Endothelial cell (in vitro differentiated cells): ENCODE data around the gene RPH3AL. TPM values are rescaled to one million over a fixed set of nuclear protein-coding genes. Genes with fewer than 3 reads are reported as not detected.

Source experiments
- DNase-seq: peaks from one replicate; pipeline ENCODE4 v3.0.0; 2021; ENCODE audit warnings: low spot score
- H3K27ac Mint-ChIP-seq: one replicate; pipeline ENCODE4 v1.8.0; 2021; ENCODE audit warnings: mixed read lengths, inconsistent platforms; ENCODE audit not compliant: unreplicated experiment
- H3K27me3 Mint-ChIP-seq: one replicate; pipeline ENCODE4 v1.8.0; 2021; ENCODE audit warnings: mild to moderate bottlenecking, moderate library complexity, mixed read lengths, inconsistent platforms; ENCODE audit not compliant: unreplicated experiment
- H3K36me3 Mint-ChIP-seq: one replicate; pipeline ENCODE4 v1.8.0; 2021; ENCODE audit warnings: mild to moderate bottlenecking, low read depth, mixed read lengths, inconsistent platforms; ENCODE audit not compliant: unreplicated experiment
- H3K4me1 Mint-ChIP-seq: one replicate; pipeline ENCODE4 v1.8.0; 2021; ENCODE audit warnings: mild to moderate bottlenecking, mixed read lengths, inconsistent platforms; ENCODE audit not compliant: unreplicated experiment
- H3K4me3 Mint-ChIP-seq: one replicate; pipeline ENCODE4 v1.8.0; 2021; ENCODE audit warnings: mild to moderate bottlenecking, mixed read lengths, inconsistent platforms; ENCODE audit not compliant: unreplicated experiment
- H3K9me3 Mint-ChIP-seq: one replicate; pipeline ENCODE4 v1.8.0; 2021; ENCODE audit warnings: mixed read lengths, inconsistent platforms; ENCODE audit not compliant: unreplicated experiment
- CTCF ChIP-seq: fragments of 200-600 bp; sonication (generic); IDR thresholded peaks from one replicate; pipeline ENCODE4 v1.5.0; 2021; ENCODE audit warnings: antibody characterized with exemption; ENCODE audit not compliant: unreplicated experiment
- total RNA-seq: library from RNA; stranded (reverse); fragmentation: NEBNext Ultra II Directional; extraction: Animal tissue kit (Norgen Biotek cat#: 25700); gene quantifications from one replicate; pipeline ENCODE4 v1.2.1, GENCODE V29; 2021; ENCODE audit not compliant: unreplicated experiment

RPH3AL gene
- total RNA-seq, 1 donor from 2014 or later = 3.4 TPM

GRCh38 chr17:336110-337021 lies 16.2 kb downstream of the RPH3AL start:
- H3K4me3 Mint-ChIP-seq = no peak overlapping the region
- DNase-seq = no peak
- H3K27me3 Mint-ChIP-seq = peaks cover 6% of the 10 kb centered on the region
- TF ChIP-seq CTCF = no peak
- H3K36me3 Mint-ChIP-seq = no peaks in the 10 kb centered on the region
- no peak overlapping the region for H3K27ac Mint-ChIP-seq
- H3K4me1 Mint-ChIP-seq = peaks cover 2% of the 10 kb centered on the region
- H3K9me3 Mint-ChIP-seq = no peaks in the 10 kb centered on the region

- Mint-ChIP-seq H3K27me3 (peaks cover 2% of the 10 kb centered on the region), H3K4me3 (no peak overlapping the region), H3K36me3 (no peaks in the 10 kb centered on the region), H3K4me1 (peaks cover 2% of the 10 kb centered on the region), H3K27ac (no peak overlapping the region), H3K9me3 (no peaks in the 10 kb centered on the region)
- TF ChIP-seq CTCF = no peak
- DNase-seq = no peak
Measured at GRCh38 chr17:335691-336090, 16.9 kb downstream of the RPH3AL start.

GRCh38 chr17:334974-335481 lies 17.6 kb downstream of the RPH3AL start:
- no peak for DNase-seq
- peaks cover 2% of the 10 kb centered on the region for H3K27me3 Mint-ChIP-seq
- H3K36me3 Mint-ChIP-seq = no peaks in the 10 kb centered on the region
- H3K4me3 Mint-ChIP-seq = no peak overlapping the region
- peaks cover 2% of the 10 kb centered on the region for H3K4me1 Mint-ChIP-seq
- TF ChIP-seq CTCF = no peak
- H3K27ac Mint-ChIP-seq = no peak overlapping the region
- no peaks in the 10 kb centered on the region for H3K9me3 Mint-ChIP-seq

GRCh38 chr17:333626-334396 lies 18.8 kb downstream of the RPH3AL start:
- Mint-ChIP-seq H3K27me3 (peaks cover 2% of the 10 kb centered on the region), H3K27ac (no peak overlapping the region), H3K36me3 (no peaks in the 10 kb centered on the region), H3K9me3 (no peaks in the 10 kb centered on the region), H3K4me1 (peaks cover 2% of the 10 kb centered on the region), H3K4me3 (no peak overlapping the region)
- no peak for DNase-seq
- TF ChIP-seq CTCF = no peak
